Measurements from ENCODE around the gene MICOS13. TPM values are rescaled to one million over a fixed set of nuclear protein-coding genes. Genes with fewer than 3 reads are reported as not detected.

MICOS13 gene
- total and polyA plus RNA-seq, 2 donors (not counting 3 experiments of a cell fraction or from before 2014, with no cell fraction given), result 55.3 to 86.1 TPM

GRCh38 chr19:5673752-5674151 lies 6.6 kb downstream of the MICOS13 start:
- DNase-seq (ENCODE audit: low read depth, low spot score) (no peak), FAIRE-seq (no peak)
- Histone ChIP-seq H3K27ac (ENCODE audit: insufficient read depth, low read depth, low read length) (no peak overlapping the region), H3K4me3 (replicated peaks in 1 of 3; ENCODE audit: insufficient read depth in 1 of 3, low read depth in 1 of 3, low read length in 3 of 3) (no peak overlapping the region), H3K9me1 (replicated peaks; ENCODE audit: control insufficient read depth, extremely low read depth, insufficient read depth, low read length) (no peaks in the 10 kb centered on the region), H3K27me3 (ENCODE audit: control insufficient read depth in 2 of 2, insufficient read depth in 2 of 2, low read length in 2 of 2) (no peaks in the 10 kb centered on the region), H4K20me1 (replicated peaks; ENCODE audit: control insufficient read depth, extremely low read depth, insufficient read depth, low read length) (no peaks in the 10 kb centered on the region), H3K4me2 (ENCODE audit: insufficient read depth, low read length) (no peak overlapping the region), H3K4me1 (ENCODE audit: control insufficient read depth, extremely low read depth, insufficient read depth, low read length) (no peaks in the 10 kb centered on the region), H3K79me2 (ENCODE audit: control insufficient read depth, insufficient read depth, low read length) (no peaks in the 10 kb centered on the region), H3K36me3 (ENCODE audit: control insufficient read depth in 2 of 2, extremely low read depth in 1 of 2, insufficient read depth in 2 of 2, low read length in 2 of 2) (peaks cover 2 to 20% of the 10 kb centered on the region in 2 experiments), H3K9me3 (replicated peaks; ENCODE audit: control insufficient read depth, insufficient read depth, low read length) (no peaks in the 10 kb centered on the region), H3K9ac (replicated peaks; ENCODE audit: extremely low read depth, insufficient read depth, low read length) (no peak overlapping the region), H2AFZ (ENCODE audit: low read depth, low read length) (no peak overlapping the region)
- no TSS peak for BruUV-seq (replicated peaks)
- ChIA-PET CTCF (no interaction called here), POLR2A (no interaction called here)
- intact Hi-C loops (cut with micrococcal nuclease) (no loop called here), dilution Hi-C loops (cut with MboI; ENCODE audit: extremely low pct_ligation_motif_present, low sequenced_read_pairs) (no loop called here)
- TF ChIP-seq EZH2 (IDR thresholded peaks at IDR 0.05; ENCODE audit: borderline replicate concordance, low read depth, low read length, severe bottlenecking), result no peak
- TF ChIP-seq, protein P1, sequence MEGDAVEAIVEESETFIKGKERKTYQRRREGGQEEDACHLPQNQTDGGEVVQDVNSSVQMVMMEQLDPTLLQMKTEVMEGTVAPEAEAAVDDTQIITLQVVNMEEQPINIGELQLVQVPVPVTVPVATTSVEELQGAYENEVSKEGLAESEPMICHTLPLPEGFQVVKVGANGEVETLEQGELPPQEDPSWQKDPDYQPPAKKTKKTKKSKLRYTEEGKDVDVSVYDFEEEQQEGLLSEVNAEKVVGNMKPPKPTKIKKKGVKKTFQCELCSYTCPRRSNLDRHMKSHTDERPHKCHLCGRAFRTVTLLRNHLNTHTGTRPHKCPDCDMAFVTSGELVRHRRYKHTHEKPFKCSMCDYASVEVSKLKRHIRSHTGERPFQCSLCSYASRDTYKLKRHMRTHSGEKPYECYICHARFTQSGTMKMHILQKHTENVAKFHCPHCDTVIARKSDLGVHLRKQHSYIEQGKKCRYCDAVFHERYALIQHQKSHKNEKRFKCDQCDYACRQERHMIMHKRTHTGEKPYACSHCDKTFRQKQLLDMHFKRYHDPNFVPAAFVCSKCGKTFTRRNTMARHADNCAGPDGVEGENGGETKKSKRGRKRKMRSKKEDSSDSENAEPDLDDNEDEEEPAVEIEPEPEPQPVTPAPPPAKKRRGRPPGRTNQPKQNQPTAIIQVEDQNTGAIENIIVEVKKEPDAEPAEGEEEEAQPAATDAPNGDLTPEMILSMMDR (IDR thresholded peaks at IDR 0.05; ENCODE audit: extremely low read depth in 1 of 2, insufficient read depth in 1 of 2, low read depth in 1 of 2, low read length in 2 of 2), result no peak
- no peak for TF ChIP-seq FOS (IDR thresholded peaks at IDR 0.05; ENCODE audit: borderline replicate concordance, insufficient read depth, low read length)
- TF ChIP-seq MYC (IDR thresholded peaks at IDR 0.05; ENCODE audit: low read depth, low read length), result no peak
- TF ChIP-seq POLR2AphosphoS5 (IDR thresholded peaks at IDR 0.05; ENCODE audit: insufficient read depth, low read depth, low read length), result no peak
- no peak for TF ChIP-seq POLR2A (IDR thresholded peaks at IDR 0.05; ENCODE audit: low read depth, low read length)
